Melanocyte of skin (primary cell): Measurements from ENCODE around the gene GATA1. TPM values are rescaled to one million over a fixed set of nuclear protein-coding genes. Genes with fewer than 3 reads are reported as not detected.

Source experiments
- small RNA-seq, 2 donors: library from RNA; depleted of rRNA; stranded (forward); fragments of <200 nt; gene quantifications; one replicate each; pipeline ENCODE3, GENCODE V24; 2012
- total RNA-seq, 2 donors: library from RNA; depleted of rRNA; stranded (reverse); fragments of >200 nt; gene quantifications; 2 replicates each; pipeline ENCODE4 v1.2.3, GENCODE V29; 2012

Gene GATA1
- not detected for total RNA-seq

GRCh38 chrX:48786341-48786800 lies at the start of gene GATA1:
Gene GATA1, plus strand, starts transcription at chrX:48786590. Its CDS starts 4,520 bp downstream, at chrX:48791110.

GRCh38 chrX:48761674-48762471 lies 24.5 kb upstream of the GATA1 start, which contains the start of gene GLOD5:
Gene GLOD5, plus strand, starts transcription at chrX:48761747. Its CDS starts 44 bp downstream, at chrX:48761791.

DNA sequence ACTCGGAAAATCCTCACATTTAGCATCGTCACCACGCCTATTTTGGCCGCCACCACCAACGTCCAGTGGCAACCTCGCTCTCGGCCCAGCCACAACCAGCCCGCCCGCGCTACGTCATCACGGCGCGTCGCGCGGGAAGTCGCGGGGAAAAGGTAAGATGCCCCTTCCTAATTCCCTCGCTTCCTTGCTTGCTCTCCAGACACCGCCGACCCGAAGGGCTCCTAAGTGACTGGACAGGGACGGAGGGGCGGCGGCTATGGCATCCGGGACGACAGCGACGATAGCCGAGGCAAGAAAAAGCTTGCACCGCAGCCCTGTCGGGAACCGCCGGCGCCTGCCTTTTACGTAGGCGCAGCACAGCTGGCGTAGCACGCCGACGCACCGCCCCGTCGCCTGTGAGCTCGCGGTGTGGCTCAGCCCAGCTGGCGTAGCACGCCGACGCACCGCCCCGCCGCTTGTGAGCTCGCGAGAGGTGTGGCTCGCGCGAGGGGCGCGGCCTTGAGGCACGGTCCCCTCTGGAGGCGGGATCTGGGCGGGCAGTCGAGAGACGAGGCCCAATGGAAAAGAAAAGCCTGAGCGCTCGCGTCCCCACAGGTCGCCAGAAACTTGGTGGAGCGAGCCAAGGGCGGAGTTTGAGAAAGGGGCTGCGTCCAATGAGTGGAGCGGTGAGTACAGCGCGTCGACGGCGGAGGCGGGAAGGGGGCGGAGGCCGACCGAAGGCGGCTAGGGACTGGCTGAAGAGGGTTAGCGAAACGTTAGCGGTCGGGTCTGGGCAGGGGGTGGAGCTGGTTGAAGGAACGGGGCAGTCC lies 15.1 kb downstream of the GATA1 start, which contains the start of gene HDAC6:
TSS of gene HDAC6 (plus strand) at position 788 of the 809 bp plus-strand sequence. CDS start 626 bp downstream, outside the sequence.

GRCh38 chrX:48826135-48826875 lies 39.9 kb downstream of the GATA1 start, which contains the start of gene ERAS:
Gene ERAS, plus strand, starts transcription at chrX:48826513. Its CDS starts 2,611 bp downstream, at chrX:48829124.

GRCh38 chrX:48835524-48836329 lies 49.3 kb downstream of the GATA1 start, which contains the start of gene PCSK1N:
Gene PCSK1N, minus strand, starts transcription at chrX:48835610. Its CDS starts 78 bp downstream, at chrX:48835532.

Small RNA genes lying within 50 kb of the gene (small RNA-seq; reads per million reads assigned to genes)
- 0 reads per million in 2 donors for gene RNU6-29P

Other genes starting within 250 kb of the GATA1 start
- 1 to 10 TPM; 4.3 to 8.3 TPM for gene TBC1D25, start 246.9 kb upstream of the GATA1 start, total RNA-seq
- gene RBM3, start 212.1 kb upstream of the GATA1 start, total RNA-seq = 100 to 1,000 TPM; 120 to 136 TPM
- 10 to 100 TPM; 52.6 to 69.9 TPM for gene WDR13, start 189.1 kb upstream of the GATA1 start, total RNA-seq
- gene WAS, start 102.8 kb upstream of the GATA1 start, total RNA-seq = under 1 TPM in 1 of 2 donors, not detected in 1; 0.33 TPM
- 10 to 100 TPM in 1 of 2 donors, 1 to 10 TPM in 1; 8.3 to 13.3 TPM for gene SUV39H1, start 89.9 kb upstream of the GATA1 start, total RNA-seq
- not detected for gene GLOD5, start 24.8 kb upstream of the GATA1 start, total RNA-seq
- gene HDAC6, start 15.5 kb downstream of the GATA1 start, total RNA-seq = 10 to 100 TPM; 35.3 to 49.2 TPM
- gene ERAS, start 39.9 kb downstream of the GATA1 start, total RNA-seq = not detected
- under 1 TPM in 1 of 2 donors, not detected in 1; 0.69 TPM for gene PCSK1N, start 49.0 kb downstream of the GATA1 start, total RNA-seq
- gene TIMM17B, start 111.2 kb downstream of the GATA1 start, total RNA-seq = 10 to 100 TPM; 20.0 to 44.6 TPM
- 10 to 100 TPM; 28.9 to 36.6 TPM for gene PQBP1, start 111.3 kb downstream of the GATA1 start, total RNA-seq
- gene SLC35A2, start 125.1 kb downstream of the GATA1 start, total RNA-seq = 10 to 100 TPM; 15.1 to 15.3 TPM
- gene PIM2, start 132.4 kb downstream of the GATA1 start, total RNA-seq = 10 to 100 TPM; 12.0 to 17.9 TPM
- 10 to 100 TPM; 24.0 to 28.9 TPM for gene OTUD5, start 171.0 kb downstream of the GATA1 start, total RNA-seq
- gene KCND1, start 185.3 kb downstream of the GATA1 start, total RNA-seq = under 1 TPM; 0.34 to 1.00 TPM
- gene GRIPAP1, start 215.7 kb downstream of the GATA1 start, total RNA-seq = 10 to 100 TPM; 13.4 to 16.3 TPM